K562 (cell line): ENCODE measurements around the gene PCED1B. TPM values are rescaled to one million over a fixed set of nuclear protein-coding genes. Genes with fewer than 3 reads are reported as not detected.
"Not testable (repeated sequence)": the region's sequence is repeated elsewhere in the genome, so short reads cannot be mapped to it uniquely, and the experiment has no call there.

ENCODE experiments used
- ATF7 ChIP-seq: fragments of 450-650 bp; IDR thresholded peaks from 2 replicates; pipeline ENCODE4 v1.7.1; 2014; ENCODE audit warnings: mild to moderate bottlenecking, moderate library complexity
- EGR1 ChIP-seq: fragments of 450-650 bp; conservative IDR thresholded peaks from 2 replicates; pipeline ENCODE4 v1.6.1; 2017; ENCODE audit warnings: mild to moderate bottlenecking
- FOXM1 ChIP-seq, 2 experiments: fragments of 450-650 bp in 1 of 2; sonication (generic) in 1 of 2; formaldehyde crosslinking in 1 of 2; IDR thresholded peaks; 2 replicates each; pipeline versions ENCODE4 v1.6.1 to v1.9.0; 2017 to 2022; ENCODE audit warnings: low read depth in 2 of 2, mild to moderate bottlenecking in 2 of 2, missing genetic modification reagents in 1 of 2, moderate library complexity in 1 of 2
- JUN ChIP-seq, 2 experiments: sonication (generic) in 1 of 2; formaldehyde crosslinking in 1 of 2; IDR thresholded peaks; 2 replicates each; pipeline versions ENCODE4 v1.6.1 to v1.8.0; 2012 to 2022; ENCODE audit warnings: borderline replicate concordance in 2 of 2, mild to moderate bottlenecking in 2 of 2, improper control_type of control experiment in 1 of 2, low read depth in 1 of 2, low read length in 1 of 2, missing genetic modification reagents in 1 of 2
- JUND ChIP-seq, 2 experiments: IDR thresholded peaks; 2 replicates in 1 of 2; 3 replicates in 1 of 2; pipeline ENCODE4 v1.6.1; 2011; ENCODE audit warnings: borderline replicate concordance in 2 of 2, low read depth in 2 of 2, low read length in 2 of 2, improper control_type of control experiment in 1 of 2, missing biosample characterization in 1 of 2, missing genetic modification characterization in 1 of 2, missing genetic modification reagents in 1 of 2
- MYBL2 ChIP-seq, 2 experiments: fragments of 450-650 bp in 1 of 2; sonication (generic) in 1 of 2; formaldehyde crosslinking in 1 of 2; IDR thresholded peaks; 2 replicates each; pipeline versions ENCODE4 v1.6.1 to v1.8.1; 2017 to 2022; ENCODE audit warnings: borderline replicate concordance in 1 of 2, inconsistent platforms in 1 of 2, low read depth in 1 of 2, mild to moderate bottlenecking in 1 of 2, missing genetic modification reagents in 1 of 2, moderate library complexity in 1 of 2
- SMAD4 ChIP-seq: fragments of 250-450 bp; sonication (Bioruptor Pico); conservative IDR thresholded peaks from 2 replicates; pipeline ENCODE4 v1.8.0; 2021; ENCODE audit warnings: inconsistent platforms, mild to moderate bottlenecking, moderate library complexity
- ZNF24 ChIP-seq: fragments of 450-650 bp; IDR thresholded peaks from 2 replicates; pipeline ENCODE4 v1.6.1; 2016
- polyA plus RNA-seq, 8 experiments: library from polyadenylated mRNA; depleted of rRNA in 4 of 8; stranded (reverse) in 5 of 8; unstranded in 3 of 8; fragments of >200 nt; fragmentation: Nextera tagmentation in 2 of 8; fragmentation: Illumina TruSeq in 1 of 8; extraction: Ambion mirVana in 2 of 8; extraction: Trizol in 1 of 8; gene quantifications; 2 replicates each; pipeline versions ENCODE4 v1.2.1 to v1.2.3, GENCODE V29; 2011 to 2014; ENCODE audit warnings: inconsistent platforms in 1 of 8, missing spikeins in 1 of 8
- total RNA-seq, 7 experiments: library from RNA; depleted of rRNA in 6 of 7; stranded (reverse); fragments of >200 nt in 6 of 7; fragmentation: Illumina TruSeq in 2 of 7; extraction: Trizol in 2 of 7; gene quantifications; 2 replicates each; pipeline versions ENCODE4 v1.2.1 to v1.2.3, GENCODE V29; 2011 to 2021; ENCODE audit warnings: low replicate concordance in 1 of 7
- TF ChIP-seq, protein P1 (sequence below): fragments of 450-650 bp; IDR thresholded peaks from 2 replicates; pipeline ENCODE4 v1.6.1; 2016; ENCODE audit warnings: mild to moderate bottlenecking
- TF ChIP-seq, protein P2 (sequence below), 2 experiments: fragments of 450-650 bp; conservative IDR thresholded peaks; 2 replicates each; pipeline ENCODE4 v1.6.1; 2017; ENCODE audit warnings: mild to moderate bottlenecking in 2 of 2, moderate library complexity in 2 of 2
- TF ChIP-seq, protein P3 (sequence below): fragments of 200-800 bp; sonication (Bioruptor generic); IDR thresholded peaks from 2 replicates; pipeline ENCODE4 v1.6.1; 2016; ENCODE audit warnings: missing genetic modification characterization, missing compliant biosample characterization

Gene PCED1B
- total and polyA plus RNA-seq, 9 of the 15 experiments (the other 6 are each of a cell fraction or from before 2014, with no cell fraction given): 1.2 to 9.3 (median 2.5) TPM

- TF ChIP-seq, protein P1, sequence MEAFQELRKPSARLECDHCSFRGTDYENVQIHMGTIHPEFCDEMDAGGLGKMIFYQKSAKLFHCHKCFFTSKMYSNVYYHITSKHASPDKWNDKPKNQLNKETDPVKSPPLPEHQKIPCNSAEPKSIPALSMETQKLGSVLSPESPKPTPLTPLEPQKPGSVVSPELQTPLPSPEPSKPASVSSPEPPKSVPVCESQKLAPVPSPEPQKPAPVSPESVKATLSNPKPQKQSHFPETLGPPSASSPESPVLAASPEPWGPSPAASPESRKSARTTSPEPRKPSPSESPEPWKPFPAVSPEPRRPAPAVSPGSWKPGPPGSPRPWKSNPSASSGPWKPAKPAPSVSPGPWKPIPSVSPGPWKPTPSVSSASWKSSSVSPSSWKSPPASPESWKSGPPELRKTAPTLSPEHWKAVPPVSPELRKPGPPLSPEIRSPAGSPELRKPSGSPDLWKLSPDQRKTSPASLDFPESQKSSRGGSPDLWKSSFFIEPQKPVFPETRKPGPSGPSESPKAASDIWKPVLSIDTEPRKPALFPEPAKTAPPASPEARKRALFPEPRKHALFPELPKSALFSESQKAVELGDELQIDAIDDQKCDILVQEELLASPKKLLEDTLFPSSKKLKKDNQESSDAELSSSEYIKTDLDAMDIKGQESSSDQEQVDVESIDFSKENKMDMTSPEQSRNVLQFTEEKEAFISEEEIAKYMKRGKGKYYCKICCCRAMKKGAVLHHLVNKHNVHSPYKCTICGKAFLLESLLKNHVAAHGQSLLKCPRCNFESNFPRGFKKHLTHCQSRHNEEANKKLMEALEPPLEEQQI: peak; percentile 73; the same call in 1 of the 2 replicates
- TF ChIP-seq FOXM1 (IDR thresholded peaks at IDR 0.05; ENCODE audit: low read depth): peak; percentile 77
- not testable (repeated sequence) for TF ChIP-seq FOXM1 (CRISPR knock-in tag; IDR thresholded peaks at IDR 0.05; ENCODE audit: low read depth); MYBL2 (CRISPR knock-in tag; IDR thresholded peaks at IDR 0.05; ENCODE audit: borderline replicate concordance); JUND (tag; IDR thresholded peaks at IDR 0.05; ENCODE audit: borderline replicate concordance, low read depth, low read length); JUN (CRISPR knock-in tag; IDR thresholded peaks at IDR 0.05; ENCODE audit: borderline replicate concordance)
- TF ChIP-seq, protein P2, sequence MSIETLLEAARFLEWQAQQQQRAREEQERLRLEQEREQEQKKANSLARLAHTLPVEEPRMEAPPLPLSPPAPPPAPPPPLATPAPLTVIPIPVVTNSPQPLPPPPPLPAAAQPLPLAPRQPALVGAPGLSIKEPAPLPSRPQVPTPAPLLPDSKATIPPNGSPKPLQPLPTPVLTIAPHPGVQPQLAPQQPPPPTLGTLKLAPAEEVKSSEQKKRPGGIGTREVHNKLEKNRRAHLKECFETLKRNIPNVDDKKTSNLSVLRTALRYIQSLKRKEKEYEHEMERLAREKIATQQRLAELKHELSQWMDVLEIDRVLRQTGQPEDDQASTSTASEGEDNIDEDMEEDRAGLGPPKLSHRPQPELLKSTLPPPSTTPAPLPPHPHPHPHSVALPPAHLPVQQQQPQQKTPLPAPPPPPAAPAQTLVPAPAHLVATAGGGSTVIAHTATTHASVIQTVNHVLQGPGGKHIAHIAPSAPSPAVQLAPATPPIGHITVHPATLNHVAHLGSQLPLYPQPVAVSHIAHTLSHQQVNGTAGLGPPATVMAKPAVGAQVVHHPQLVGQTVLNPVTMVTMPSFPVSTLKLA (conservative IDR thresholded peaks at IDR 0.05): peak in 1 of 2 experiments; percentile 28; a peak in 1 of 4 replicates
- 0 out of 2 replicates have a peak, but pooled peaks have one; percentile 47 for TF ChIP-seq ZNF24
- TF ChIP-seq EGR1: 0 out of 2 replicates have a peak, but pooled peaks have one; percentile 19
- TF ChIP-seq ATF7: peak; percentile 90
- TF ChIP-seq, protein P3, sequence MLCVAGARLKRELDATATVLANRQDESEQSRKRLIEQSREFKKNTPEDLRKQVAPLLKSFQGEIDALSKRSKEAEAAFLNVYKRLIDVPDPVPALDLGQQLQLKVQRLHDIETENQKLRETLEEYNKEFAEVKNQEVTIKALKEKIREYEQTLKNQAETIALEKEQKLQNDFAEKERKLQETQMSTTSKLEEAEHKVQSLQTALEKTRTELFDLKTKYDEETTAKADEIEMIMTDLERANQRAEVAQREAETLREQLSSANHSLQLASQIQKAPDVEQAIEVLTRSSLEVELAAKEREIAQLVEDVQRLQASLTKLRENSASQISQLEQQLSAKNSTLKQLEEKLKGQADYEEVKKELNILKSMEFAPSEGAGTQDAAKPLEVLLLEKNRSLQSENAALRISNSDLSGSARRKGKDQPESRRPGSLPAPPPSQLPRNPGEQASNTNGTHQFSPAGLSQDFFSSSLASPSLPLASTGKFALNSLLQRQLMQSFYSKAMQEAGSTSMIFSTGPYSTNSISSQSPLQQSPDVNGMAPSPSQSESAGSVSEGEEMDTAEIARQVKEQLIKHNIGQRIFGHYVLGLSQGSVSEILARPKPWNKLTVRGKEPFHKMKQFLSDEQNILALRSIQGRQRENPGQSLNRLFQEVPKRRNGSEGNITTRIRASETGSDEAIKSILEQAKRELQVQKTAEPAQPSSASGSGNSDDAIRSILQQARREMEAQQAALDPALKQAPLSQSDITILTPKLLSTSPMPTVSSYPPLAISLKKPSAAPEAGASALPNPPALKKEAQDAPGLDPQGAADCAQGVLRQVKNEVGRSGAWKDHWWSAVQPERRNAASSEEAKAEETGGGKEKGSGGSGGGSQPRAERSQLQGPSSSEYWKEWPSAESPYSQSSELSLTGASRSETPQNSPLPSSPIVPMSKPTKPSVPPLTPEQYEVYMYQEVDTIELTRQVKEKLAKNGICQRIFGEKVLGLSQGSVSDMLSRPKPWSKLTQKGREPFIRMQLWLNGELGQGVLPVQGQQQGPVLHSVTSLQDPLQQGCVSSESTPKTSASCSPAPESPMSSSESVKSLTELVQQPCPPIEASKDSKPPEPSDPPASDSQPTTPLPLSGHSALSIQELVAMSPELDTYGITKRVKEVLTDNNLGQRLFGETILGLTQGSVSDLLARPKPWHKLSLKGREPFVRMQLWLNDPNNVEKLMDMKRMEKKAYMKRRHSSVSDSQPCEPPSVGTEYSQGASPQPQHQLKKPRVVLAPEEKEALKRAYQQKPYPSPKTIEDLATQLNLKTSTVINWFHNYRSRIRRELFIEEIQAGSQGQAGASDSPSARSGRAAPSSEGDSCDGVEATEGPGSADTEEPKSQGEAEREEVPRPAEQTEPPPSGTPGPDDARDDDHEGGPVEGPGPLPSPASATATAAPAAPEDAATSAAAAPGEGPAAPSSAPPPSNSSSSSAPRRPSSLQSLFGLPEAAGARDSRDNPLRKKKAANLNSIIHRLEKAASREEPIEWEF (CRISPR knock-in tag): 0 out of 2 replicates have a peak, but pooled peaks have one; percentile 27
- TF ChIP-seq MYBL2 (IDR thresholded peaks at IDR 0.05; ENCODE audit: low read depth): 0 out of 2 replicates have a peak, but pooled peaks have one; percentile 48
- peak; percentile 65 for TF ChIP-seq JUND (IDR thresholded peaks at IDR 0.05; ENCODE audit: borderline replicate concordance, low read depth, low read length)
- 0 out of 2 replicates have a peak, but pooled peaks have one; percentile 14 for TF ChIP-seq JUN (IDR thresholded peaks at IDR 0.05; ENCODE audit: borderline replicate concordance, low read depth, low read length)
- TF ChIP-seq SMAD4: peak; percentile 97
These were observed 23.6 kb upstream of the PCED1B start (continued) for GRCh38 chr12:47055856-47056255.
